Endodermal cell (in vitro differentiated cells): Measurements from ENCODE around the gene OBP2A. TPM values are rescaled to one million over a fixed set of nuclear protein-coding genes. Genes with fewer than 3 reads are reported as not detected.

ENCODE experiments used
- DNase-seq: peaks from one replicate; pipeline ENCODE4 v3.0.0-alpha.2; 2017
- H3K27ac ChIP-seq: 2 replicates; pipeline ENCODE4 v1.5.1; 2013; ENCODE audit warnings: mild to moderate bottlenecking, low read depth, low read length, moderate library complexity
- H3K27me3 ChIP-seq: 2 replicates; pipeline ENCODE4 v1.6.1; 2013; ENCODE audit warnings: mild to moderate bottlenecking, low read length, moderate library complexity; ENCODE audit not compliant: insufficient read depth, control insufficient read depth, poor library complexity, severe bottlenecking
- H3K36me3 ChIP-seq: 2 replicates; pipeline ENCODE4 v1.7.0; 2013; ENCODE audit warnings: mild to moderate bottlenecking, low read length, moderate library complexity; ENCODE audit not compliant: control insufficient read depth, insufficient read depth
- H3K4me1 ChIP-seq: one replicate; pipeline ENCODE4 v1.7.0; 2013; ENCODE audit warnings: low read length; ENCODE audit not compliant: control insufficient read depth, insufficient read depth
- H3K4me3 ChIP-seq: 2 replicates; pipeline ENCODE4 v1.5.1; 2013; ENCODE audit warnings: mild to moderate bottlenecking, low read length, moderate library complexity
- H3K9ac ChIP-seq: 2 replicates; pipeline ENCODE4 v1.6.1; 2013; ENCODE audit warnings: mild to moderate bottlenecking, low read length, moderate library complexity; ENCODE audit not compliant: poor library complexity, severe bottlenecking; ENCODE audit errors: extremely low read depth
- H3K9me3 ChIP-seq: 2 replicates; pipeline ENCODE4 v1.6.1; 2013; ENCODE audit warnings: mild to moderate bottlenecking, low read length, moderate library complexity; ENCODE audit not compliant: control insufficient read depth
- H3K27ac Mint-ChIP-seq: 2 replicates; pipeline ENCODE4 v1.8.0; 2020; ENCODE audit warnings: mixed read lengths
- H3K27me3 Mint-ChIP-seq: 2 replicates; pipeline ENCODE4 v1.8.0; 2021; ENCODE audit warnings: mild to moderate bottlenecking, mixed read lengths; ENCODE audit not compliant: insufficient read depth
- H3K36me3 Mint-ChIP-seq: 2 replicates; pipeline ENCODE4 v1.8.0; 2020; ENCODE audit warnings: low read depth, mixed read lengths
- H3K4me1 Mint-ChIP-seq: 2 replicates; pipeline ENCODE4 v1.8.0; 2020; ENCODE audit warnings: mixed read lengths
- H3K4me3 Mint-ChIP-seq: 2 replicates; pipeline ENCODE4 v1.8.0; 2020; ENCODE audit warnings: mild to moderate bottlenecking, moderate library complexity, mixed read lengths
- H3K9me3 Mint-ChIP-seq: 2 replicates; pipeline ENCODE4 v1.8.0; 2020; ENCODE audit warnings: mild to moderate bottlenecking, mixed read lengths
- CTCF ChIP-seq: fragments of 200-600 bp; sonication (generic); conservative IDR thresholded peaks from 2 replicates; pipeline ENCODE4 v1.5.0; 2021; ENCODE audit warnings: antibody characterized with exemption, mild to moderate bottlenecking
- WGBS, 2 experiments: methylation state at CpG; one replicate each; pipeline versions ENCODE4 v1.1.5 to v1.1.7; 2013; ENCODE audit warnings: missing lambda C conversion rate in 2 of 2, mixed read lengths in 1 of 2; ENCODE audit not compliant: insufficient coverage in 1 of 2, insufficient read length in 1 of 2; 5-methylcytosine and 5-hydroxymethylcytosine counted together
- total RNA-seq, 2 donors: library from RNA; stranded (reverse); fragmentation: NEBNext Ultra II Directional in 1 of 2; extraction: Animal tissue kit (Norgen Biotek cat#: 25700) in 1 of 2; gene quantifications; 2 replicates in 1 of 2; 3 replicates in 1 of 2; pipeline ENCODE4 v1.2.1, GENCODE V29; 2021

The OBP2A gene
- total RNA-seq, 2 donors from 2014 or later = not detected

GRCh38 chr9:135562235-135562745 is 16.4 kb downstream of the OBP2A start:
- Histone ChIP-seq H3K9ac (no peak overlapping the region), H3K27me3 (no peaks in the 10 kb centered on the region), H3K4me3 (no peak overlapping the region), H3K9me3 (no peaks in the 10 kb centered on the region), H3K36me3 (no peaks in the 10 kb centered on the region), H3K27ac (no peak overlapping the region), H3K4me1 (no peaks in the 10 kb centered on the region)
- no peak overlapping the region for H3K4me3 Mint-ChIP-seq
- peaks cover 7% of the 10 kb centered on the region for H3K4me1 Mint-ChIP-seq
- no peaks in the 10 kb centered on the region for H3K9me3 Mint-ChIP-seq
- H3K36me3 Mint-ChIP-seq = no peaks in the 10 kb centered on the region
- DNase-seq = no peak
- H3K27ac Mint-ChIP-seq = no peak overlapping the region
- no peak for TF ChIP-seq CTCF
- no peaks in the 10 kb centered on the region for H3K27me3 Mint-ChIP-seq
- WGBS, 2 experiments = 90 to 96% methylated on average over 9 to 17 of the region's 17 CpGs

- Histone ChIP-seq H3K4me1 (no peaks in the 10 kb centered on the region), H3K27me3 (no peaks in the 10 kb centered on the region), H3K36me3 (no peaks in the 10 kb centered on the region), H3K27ac (no peak overlapping the region), H3K4me3 (no peak overlapping the region), H3K9me3 (no peaks in the 10 kb centered on the region), H3K9ac (no peak overlapping the region)
- no peaks in the 10 kb centered on the region for H3K27me3 Mint-ChIP-seq
- no peak overlapping the region for H3K4me3 Mint-ChIP-seq
- 92% methylated on average over 1 of the region's 1 CpG; no CpG with 5 or more reads in 1 of the 2 experiments for WGBS, 2 experiments
- DNase-seq = no peak
- no peaks in the 10 kb centered on the region for H3K9me3 Mint-ChIP-seq
- no peaks in the 10 kb centered on the region for H3K36me3 Mint-ChIP-seq
- H3K27ac Mint-ChIP-seq = no peak overlapping the region
- H3K4me1 Mint-ChIP-seq = peaks cover 7% of the 10 kb centered on the region
- TF ChIP-seq CTCF = no peak
These were observed 17.1 kb downstream of the OBP2A start for GRCh38 chr9:135563039-135563476.

- H3K4me3 ChIP-seq = no peak overlapping the region
- Mint-ChIP-seq H3K4me1 (peaks cover 7% of the 10 kb centered on the region), H3K9me3 (peaks cover under 1% of the 10 kb centered on the region), H3K36me3 (no peaks in the 10 kb centered on the region), H3K4me3 (no peak overlapping the region), H3K27me3 (no peaks in the 10 kb centered on the region), H3K27ac (no peak overlapping the region)
- H3K9me3 ChIP-seq = peaks cover 1% of the 10 kb centered on the region
- 91 to 97% methylated on average over 9 to 12 of the region's 12 CpGs for WGBS, 2 experiments
- TF ChIP-seq CTCF = no peak
- no peaks in the 10 kb centered on the region for H3K4me1 ChIP-seq
- H3K27me3 ChIP-seq = no peaks in the 10 kb centered on the region
- H3K36me3 ChIP-seq = no peaks in the 10 kb centered on the region
- no peak overlapping the region for H3K9ac ChIP-seq
- H3K27ac ChIP-seq = no peak overlapping the region
- DNase-seq = peak; percentile 34
These were observed 17.9 kb downstream of the OBP2A start for GRCh38 chr9:135563858-135564257.
